IPS-18c (cell line): ENCODE data around the gene MAP1LC3A.

ENCODE experiments used
- H3K4me3 ChIP-seq: 2 replicates; pipeline ENCODE4 v1.7.0; 2013; ENCODE audit warnings: low read depth, mild to moderate bottlenecking, low read length, moderate library complexity; ENCODE audit not compliant: insufficient read depth
- H3K9me3 ChIP-seq: one replicate; pipeline ENCODE4 v1.6.1; 2013; ENCODE audit warnings: mild to moderate bottlenecking, low read length, moderate library complexity; ENCODE audit not compliant: control insufficient read depth, insufficient read depth

Gene MAP1LC3A

DNA sequence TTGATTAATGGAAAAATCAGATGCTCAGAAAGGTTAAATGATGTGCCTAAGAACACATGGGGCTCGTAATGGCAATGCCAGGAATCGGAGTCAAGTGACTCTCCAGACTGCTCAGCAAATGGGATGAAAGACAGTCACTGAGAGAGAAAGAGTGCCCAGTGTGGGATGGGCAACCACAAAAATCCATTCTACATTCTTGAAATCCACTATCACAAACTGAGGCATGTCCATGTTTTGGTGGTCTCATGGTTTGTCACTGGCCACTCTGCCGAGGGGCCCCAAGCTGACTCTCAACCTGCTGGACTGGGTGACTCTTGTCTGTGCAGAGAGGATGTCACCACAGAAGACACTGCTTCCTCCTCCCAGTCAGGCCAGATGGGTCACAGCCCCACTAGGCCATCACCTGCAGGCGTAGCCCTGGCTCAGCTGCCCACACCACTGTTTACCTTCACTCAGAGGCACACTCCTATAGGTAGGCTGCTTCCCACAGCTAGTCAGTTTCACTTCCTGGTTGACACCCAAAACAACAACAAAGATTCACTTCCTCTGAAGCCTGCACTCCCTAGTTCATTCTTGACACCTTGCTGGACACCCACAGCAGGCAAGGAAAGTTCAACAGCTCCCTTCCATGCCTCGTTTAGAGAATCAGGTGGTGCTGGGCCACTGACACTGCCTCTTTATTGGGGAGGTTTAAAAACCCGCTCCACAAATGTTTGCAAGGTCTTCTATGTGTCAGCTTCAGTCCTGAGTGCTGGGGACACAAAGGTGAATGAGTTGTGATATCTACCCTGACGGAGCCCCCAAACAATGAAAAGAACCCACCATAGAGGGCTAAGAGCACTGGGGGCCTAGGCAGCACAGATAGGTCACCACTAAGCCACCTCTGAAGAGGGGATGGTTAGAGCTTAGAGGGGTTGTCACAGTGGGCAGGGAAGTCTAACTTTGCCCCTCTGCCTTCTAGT lies 21.7 kb downstream of the MAP1LC3A start:
- no peak overlapping the region for H3K4me3 ChIP-seq
- H3K9me3 ChIP-seq, result peaks cover 4% of the 10 kb centered on the region

DNA sequence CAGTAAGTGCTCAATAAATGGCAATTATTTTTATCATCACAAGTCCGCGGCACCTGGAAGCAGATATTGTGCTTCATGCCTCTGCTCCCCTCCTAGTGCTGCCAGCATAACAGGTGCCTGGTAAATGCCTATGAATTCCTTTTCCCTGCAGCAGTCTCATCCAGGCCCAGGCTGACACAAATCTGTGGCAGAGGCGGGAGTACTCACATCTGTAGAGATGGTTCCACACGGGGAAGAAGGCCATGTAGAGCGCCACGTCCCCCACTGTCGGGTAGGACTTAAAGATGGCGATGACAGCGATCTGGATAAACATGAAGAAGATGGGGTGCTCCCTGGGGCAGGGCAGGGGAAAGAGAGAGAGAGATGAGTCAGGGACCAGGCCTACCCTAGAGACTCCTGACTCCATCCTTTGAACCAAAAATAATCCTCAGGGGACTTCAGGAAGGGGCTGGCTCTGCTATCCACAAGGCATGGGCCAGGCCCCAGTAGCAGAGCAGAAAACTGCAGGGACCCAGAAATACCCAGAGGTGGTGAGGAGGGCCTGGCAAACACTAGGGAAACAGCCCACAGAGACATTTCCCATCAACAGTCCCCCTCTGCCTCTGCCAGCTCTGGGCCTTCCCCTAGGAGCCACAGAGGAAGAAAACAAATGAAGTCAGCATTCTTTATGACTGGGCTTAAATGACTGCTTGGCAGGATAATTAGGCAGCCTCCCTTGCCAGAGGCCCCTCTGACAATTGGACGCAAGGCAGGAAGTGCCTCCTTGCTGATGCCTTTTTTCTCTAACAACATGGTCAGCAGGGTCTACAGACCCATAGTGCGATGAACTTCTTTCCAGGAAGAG lies 23.0 kb downstream of the MAP1LC3A start:
- H3K9me3 ChIP-seq, result no peaks in the 10 kb centered on the region

GRCh38 chr20:34582221-34582620 lies 23.7 kb downstream of the MAP1LC3A start:
- H3K9me3 ChIP-seq, result no peaks in the 10 kb centered on the region
- no peak overlapping the region for H3K4me3 ChIP-seq

More for the DNA sequence above, 23.0 kb downstream of the MAP1LC3A start:
- no peak overlapping the region for H3K4me3 ChIP-seq

DNA sequence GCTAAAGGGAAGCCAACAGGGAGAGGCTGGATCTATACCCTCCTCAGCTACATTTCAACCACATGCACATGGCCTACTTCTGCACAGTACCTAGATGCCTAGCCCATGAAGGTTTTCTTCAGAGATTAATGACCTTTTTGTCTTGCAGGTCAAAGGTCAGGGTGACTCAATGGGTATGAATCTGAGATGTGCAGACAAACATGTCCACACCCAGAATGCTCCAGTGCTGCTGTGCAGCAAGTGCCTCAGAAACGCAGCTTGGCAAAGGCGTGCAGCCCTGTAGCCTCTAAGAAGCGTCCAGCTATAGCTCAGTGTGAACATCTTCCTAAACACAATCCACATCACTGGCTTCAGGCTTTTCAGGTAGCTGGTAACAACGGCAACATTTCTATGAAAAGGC lies 24.4 kb downstream of the MAP1LC3A start:
- no peak overlapping the region for H3K4me3 ChIP-seq
- H3K9me3 ChIP-seq, result no peaks in the 10 kb centered on the region

DNA sequence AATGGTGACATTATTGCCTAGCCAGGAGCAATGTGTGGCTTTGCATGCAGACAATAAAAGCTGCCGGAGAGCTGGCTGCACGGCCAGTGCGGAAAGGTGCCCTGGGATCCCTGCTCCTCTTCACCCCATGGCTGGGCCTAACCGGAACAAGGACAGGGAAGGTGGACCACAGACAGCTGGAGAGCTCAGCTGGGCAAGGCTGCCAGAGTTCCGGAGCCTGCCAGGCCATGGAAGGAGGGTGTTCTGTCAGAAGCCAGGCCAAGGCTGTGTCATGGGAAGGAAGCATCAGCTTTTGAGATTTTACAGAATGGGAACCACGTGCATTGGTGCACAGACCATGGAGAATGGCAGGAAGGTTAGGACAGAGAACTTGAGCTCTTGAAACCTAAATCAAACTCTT lies 25.0 kb downstream of the MAP1LC3A start:
- H3K9me3 ChIP-seq, result no peaks in the 10 kb centered on the region
- no peak overlapping the region for H3K4me3 ChIP-seq

DNA sequence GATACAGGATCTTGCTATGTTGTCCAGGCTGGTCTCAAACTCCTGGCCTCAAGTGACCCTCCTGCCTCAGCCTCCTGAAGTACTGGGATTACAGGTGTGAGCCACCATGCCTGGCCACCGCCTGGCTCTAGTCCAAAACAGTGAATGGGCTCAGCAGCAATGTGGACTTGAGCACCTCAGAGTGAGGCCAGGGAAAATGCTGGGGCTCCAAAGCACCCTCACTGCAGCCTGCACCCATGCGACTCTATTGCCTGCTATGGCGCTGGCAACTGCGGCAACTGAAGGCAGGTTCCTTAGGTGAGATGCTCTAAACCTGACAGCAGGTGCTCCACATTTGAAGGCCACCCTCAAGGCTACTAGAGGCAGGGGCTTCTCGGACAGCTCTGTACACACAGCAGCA lies 26.5 kb downstream of the MAP1LC3A start:
- Histone ChIP-seq H3K4me3 (no peak overlapping the region), H3K9me3 (no peaks in the 10 kb centered on the region)

- Histone ChIP-seq H3K4me3 (no peak overlapping the region), H3K9me3 (no peaks in the 10 kb centered on the region)
Observed at GRCh38 chr20:34586488-34587163, 28.1 kb downstream of the MAP1LC3A start.

- Histone ChIP-seq H3K9me3 (no peaks in the 10 kb centered on the region), H3K4me3 (no peak overlapping the region)
Observed at GRCh38 chr20:34595377-34596184, 37.1 kb downstream of the MAP1LC3A start.

- Histone ChIP-seq H3K4me3 (no peak overlapping the region), H3K9me3 (no peaks in the 10 kb centered on the region)
Observed at GRCh38 chr20:34600892-34601653, 42.6 kb downstream of the MAP1LC3A start.

DNA sequence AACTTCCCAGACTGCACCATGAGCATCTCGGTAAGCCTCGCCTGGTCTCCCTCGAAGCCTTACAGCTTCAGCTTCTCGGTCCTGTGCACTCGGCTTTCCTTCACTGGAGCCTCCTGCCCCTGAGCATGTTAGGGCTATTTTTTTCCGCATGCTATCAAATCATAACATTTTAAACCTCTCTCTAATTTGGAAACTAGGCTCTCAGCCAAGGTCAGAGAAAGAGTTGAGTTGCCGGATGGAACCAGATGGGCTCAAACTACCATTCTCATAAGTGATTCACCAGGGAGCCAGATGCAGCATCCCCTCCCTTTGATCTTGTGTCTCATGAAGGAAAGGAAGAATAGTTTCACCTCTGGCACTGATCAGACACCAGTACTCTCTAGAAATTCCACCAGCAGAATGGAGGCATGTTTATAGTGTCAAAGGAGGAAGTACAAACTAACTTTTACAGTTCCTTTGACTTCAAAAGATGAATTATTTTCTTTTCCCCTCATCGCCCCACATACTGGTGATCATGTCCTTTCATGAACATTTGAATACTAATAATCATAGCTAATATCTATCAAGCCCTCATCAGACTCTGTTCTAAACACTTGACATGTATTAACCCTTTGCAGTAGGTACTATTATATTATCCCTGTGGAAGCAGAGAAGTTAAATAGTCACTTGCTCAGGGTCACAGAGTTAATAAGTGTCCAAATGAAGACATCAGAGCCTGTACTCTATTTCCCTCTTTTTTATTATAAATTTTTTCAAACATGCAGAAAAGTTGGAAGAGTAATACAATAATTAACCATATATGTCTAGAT lies 46.7 kb downstream of the MAP1LC3A start:
- no peaks in the 10 kb centered on the region for H3K9me3 ChIP-seq
- no peak overlapping the region for H3K4me3 ChIP-seq

- Histone ChIP-seq H3K9me3 (no peaks in the 10 kb centered on the region), H3K4me3 (no peak overlapping the region)
Observed at GRCh38 chr20:34607066-34607465, 48.5 kb downstream of the MAP1LC3A start.
